HG03571 (cell line): ENCODE data around the gene LGMN.
"Not testable (repeated sequence)": the region's sequence is repeated elsewhere in the genome, so short reads cannot be mapped to it uniquely, and the experiment has no call there.

ENCODE experiments used
- ATAC-seq: cut with Tn5 transposase; IDR thresholded peaks from one replicate; pipeline ENCODE4 v1.9.1; 2021; ENCODE audit not compliant: unreplicated experiment

LGMN gene

DNA sequence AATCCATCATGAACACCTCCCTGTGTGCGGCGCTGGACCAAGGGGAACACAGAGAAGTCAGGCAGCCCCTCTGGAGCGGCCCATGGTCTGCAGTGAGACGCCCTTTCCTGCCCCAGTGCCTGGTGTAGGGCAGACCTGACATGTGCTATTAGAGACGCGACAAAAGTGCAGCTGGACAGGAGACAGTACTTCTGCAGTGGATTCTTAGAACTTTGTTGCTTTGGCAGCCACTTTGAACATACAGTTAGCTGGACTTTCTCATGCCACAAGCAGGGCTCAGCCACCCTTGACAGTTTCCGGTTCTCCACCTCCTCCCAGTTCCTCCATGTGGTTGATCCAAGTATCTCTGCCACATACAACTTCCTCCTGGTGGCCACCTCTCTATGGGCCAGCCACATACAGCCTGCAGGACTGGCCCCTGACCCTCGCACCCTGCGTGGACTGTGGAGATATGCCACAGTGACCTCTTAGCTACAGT lies 45.9 kb downstream of the LGMN start:
- ATAC-seq, result no peak

DNA sequence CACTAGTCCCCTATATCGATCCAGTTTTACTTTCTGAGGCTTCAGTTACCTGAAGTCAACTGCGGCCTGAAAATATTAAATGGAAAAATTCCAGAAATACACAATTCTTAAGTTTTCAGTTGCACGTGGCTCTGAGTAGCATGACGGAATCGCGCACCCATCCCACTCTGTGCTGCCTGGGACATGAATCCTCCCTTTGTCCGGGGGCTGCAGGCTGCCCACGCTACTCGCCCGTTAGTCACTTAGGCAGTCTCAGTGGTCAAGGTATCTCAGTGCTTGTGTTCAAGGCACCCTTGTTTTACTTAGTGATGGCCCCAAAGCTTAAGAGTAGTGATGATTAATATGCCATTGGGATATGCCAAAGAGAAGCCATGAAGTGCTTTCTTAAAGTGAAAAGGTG lies 46.6 kb downstream of the LGMN start:
- ATAC-seq, result no peak

DNA sequence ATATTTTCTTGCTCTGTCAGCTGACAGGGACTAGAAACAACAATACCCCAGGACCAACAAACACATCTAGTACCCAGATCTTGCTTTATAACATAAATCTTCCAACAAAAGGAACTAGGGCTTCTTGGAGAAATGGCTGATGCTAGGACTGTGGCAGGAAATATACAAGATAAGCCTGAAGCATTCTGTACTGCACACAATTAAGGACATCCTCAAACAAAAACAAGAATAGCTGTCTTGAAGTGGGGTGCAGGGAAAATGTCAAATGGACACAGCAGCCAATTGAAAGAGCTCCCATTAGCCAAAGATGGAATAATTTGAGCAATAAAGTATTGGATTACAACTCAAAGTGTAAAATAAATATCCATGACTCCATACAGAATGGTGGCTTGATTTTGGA lies 50.0 kb downstream of the LGMN start:
- ATAC-seq, result no peak

DNA sequence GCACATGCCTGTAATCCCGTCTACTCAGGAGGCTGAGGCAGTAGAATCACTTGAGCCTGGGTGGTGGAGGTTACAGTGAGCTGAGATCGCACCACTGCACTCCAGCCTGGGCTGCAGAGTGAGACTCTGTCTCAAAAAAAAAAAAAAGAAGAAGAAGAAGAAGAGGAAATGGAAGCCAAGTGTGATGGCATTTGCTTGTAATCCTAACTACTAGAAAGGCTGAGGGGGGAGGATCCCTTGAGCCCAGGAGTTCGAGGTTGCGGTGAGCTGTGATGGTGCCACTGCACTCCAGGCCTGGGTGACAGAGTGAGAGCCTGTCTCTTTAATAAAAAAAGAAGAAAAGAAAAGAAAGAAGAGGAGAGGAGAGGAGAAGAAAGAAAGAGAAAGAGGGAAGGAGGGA lies 52.1 kb downstream of the LGMN start:
- no peak for ATAC-seq

DNA sequence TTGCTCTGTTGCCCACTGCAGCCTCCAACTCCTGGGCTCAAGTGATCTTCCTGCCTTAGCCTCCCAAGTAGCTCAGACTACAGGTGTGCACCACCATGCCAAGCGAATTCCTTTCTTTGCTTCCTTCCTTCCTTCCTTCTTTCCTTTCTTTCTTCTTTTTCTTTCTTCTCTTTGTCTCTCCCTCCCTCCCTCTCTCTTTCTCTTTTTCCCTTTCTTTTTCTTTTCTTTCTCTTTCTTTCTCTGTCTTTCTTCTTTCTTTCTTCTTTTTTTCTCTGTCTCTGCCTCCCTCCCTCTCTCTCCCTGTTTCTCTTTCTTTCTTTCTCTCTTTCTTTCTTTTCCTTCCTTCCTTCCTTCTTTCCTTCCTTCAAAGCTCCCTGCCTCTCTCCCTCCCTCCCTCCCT lies 52.9 kb downstream of the LGMN start:
- no peak for ATAC-seq

DNA sequence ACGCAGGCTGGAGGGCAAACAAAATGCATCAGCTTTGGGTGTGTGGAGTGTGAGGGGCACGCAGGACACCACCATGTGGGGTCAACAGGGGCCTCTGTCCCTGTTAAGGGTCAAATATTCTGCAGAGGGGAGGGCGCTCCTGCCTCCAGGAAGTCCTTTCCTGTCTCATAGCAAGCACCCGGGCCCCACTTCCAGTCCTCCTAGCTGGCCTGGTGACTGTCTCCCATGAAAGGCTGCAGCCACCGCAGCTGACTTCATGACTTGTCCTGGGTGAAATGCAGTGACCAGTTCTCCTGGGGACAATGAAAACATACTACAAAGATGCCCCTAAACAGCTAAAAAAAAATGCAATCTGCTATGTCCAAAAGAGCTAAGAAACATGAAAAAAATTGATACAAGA lies 53.6 kb downstream of the LGMN start:
- no peak for ATAC-seq

DNA sequence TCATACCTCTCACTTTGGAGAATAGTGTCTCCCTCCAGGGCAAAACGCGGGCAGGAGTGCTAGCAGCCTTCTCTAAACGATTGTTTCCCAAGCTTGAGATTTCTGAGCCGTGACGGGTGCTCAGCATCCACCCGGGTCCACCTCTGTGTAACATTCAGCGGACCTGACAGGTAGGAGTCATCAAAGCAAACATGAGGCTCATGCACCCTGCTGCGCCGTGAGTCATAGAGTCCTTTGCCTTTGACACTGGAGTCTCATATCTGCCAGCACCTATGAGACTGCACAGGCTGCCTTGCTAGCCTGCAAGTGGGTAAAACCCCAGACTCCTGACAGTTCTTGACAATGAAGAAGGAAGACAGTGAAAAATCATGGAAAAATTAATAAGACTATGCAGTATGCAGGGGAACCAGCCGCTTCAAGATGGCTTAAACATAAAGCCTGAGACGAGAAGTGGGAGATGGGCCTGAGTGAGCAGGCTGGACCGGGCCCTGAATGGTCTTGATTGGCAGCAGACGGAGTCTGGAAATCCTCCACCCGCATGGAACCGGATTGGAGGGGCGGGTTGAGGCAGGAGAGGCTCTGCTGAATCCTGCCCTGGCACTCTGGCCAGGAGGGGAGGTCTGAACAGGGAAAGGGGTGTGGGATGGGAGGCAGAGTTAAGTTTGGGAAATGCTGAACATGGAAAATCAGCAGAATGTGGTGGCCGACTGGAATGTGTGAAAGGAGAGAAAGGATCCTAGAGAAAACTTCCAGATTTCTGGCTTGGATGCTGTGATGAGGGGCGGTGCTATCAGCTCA lies 54.2 kb downstream of the LGMN start:
- no peak for ATAC-seq

DNA sequence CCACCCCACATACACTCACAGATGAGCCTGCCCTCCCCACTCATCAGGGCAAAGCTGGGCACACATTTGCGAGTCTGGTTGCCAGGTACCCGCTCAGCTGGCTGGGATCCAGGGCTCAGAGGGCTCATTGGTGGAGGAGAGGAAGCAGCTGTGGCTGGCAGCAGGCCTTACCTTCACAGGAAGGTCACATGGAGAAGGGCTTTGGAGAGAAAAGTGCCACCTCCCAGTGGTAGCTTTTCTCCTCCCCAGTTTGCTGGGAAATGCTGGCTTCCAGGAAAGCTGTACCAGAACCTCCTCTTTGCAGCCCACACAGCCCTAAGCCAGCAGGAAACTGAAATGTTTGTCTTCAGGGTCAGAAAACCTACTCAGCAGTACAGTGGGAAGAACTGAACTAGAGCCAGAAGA lies 55.6 kb downstream of the LGMN start:
- no peak for ATAC-seq

DNA sequence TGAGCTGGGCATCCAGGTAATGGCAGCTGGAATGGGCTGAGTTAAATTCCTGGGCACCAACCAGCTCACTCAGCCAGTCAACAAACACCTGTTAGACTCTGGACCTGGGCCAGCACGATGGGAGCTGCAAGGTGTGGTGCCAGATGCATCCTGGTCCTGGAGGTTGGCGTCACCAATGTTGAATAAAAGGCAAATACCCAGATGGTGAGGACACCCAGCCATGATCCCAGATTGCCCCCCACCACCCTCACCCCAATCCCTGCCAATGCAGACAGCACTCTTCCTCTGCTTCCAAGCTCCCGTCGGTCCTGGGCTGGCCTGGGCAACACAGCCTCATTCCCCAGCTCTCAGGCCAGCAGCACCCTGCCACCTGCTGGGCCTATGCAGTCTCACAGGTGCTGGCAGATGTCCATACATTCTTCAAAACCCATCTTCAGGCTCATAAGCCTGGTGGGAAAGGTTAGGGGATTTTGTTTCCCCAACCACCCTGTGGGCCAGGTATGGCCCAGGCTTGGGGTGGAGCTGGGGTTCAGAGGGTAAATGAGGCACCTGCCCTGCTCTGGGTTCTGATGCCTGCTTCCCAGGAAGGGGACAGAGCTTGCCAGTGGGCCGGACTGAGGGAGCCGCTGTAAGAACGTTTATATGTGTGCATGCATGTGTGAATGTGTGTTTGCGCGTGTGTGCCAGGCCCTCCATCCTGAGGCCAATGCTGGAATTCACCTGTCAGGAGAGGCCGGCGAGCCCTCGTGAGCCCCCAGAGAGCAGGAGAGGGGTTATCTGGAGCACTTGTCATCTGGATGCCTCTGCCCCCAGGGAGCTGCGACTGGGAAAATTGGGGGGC lies 58.0 kb downstream of the LGMN start:
- no peak for ATAC-seq

DNA sequence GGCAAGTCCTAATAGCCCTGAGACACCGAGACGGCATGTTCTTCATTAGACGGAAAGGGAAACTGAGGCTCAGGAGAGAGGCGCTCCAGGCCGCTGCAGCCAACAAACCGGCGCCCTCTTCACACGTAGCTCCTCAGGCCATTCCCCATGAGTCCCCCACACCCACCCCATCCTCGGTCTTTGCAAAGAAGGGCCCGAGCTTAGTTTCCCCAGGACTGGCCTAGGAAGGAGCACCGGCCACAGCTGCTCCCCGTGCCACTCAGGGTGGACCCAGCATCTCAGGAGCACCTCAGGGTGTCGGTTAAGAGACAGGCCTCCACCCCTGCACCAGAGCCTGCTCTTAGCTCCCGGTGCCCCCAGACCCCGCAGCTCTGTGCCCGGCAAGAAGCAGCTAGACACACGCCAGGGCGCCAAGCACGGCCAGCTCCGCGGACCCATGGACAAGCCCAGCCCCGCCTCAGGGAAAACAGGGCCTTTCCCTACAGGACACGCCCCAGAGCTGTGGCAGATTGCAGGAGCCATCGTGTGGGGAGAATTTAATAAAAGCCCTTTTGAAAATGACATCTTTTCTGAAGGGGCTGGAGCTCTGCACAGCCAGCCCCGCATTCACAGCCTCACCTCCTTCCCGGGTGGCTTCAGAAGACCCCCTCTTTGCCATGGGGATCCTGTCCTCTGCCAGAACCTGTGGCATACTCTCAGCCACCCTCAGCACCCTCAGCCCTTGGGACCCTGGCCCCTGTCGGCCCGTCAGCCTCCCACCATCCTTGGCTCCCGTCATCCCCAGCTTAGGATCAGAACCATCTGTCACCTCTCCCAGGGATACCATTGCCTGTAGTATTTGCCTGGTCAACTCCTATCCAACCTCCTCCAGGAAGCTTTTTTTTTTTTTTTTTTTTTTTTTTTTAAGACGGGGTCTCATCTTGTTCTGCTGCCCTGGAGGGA lies 59.7 kb downstream of the LGMN start:
- ATAC-seq, result no peak

DNA sequence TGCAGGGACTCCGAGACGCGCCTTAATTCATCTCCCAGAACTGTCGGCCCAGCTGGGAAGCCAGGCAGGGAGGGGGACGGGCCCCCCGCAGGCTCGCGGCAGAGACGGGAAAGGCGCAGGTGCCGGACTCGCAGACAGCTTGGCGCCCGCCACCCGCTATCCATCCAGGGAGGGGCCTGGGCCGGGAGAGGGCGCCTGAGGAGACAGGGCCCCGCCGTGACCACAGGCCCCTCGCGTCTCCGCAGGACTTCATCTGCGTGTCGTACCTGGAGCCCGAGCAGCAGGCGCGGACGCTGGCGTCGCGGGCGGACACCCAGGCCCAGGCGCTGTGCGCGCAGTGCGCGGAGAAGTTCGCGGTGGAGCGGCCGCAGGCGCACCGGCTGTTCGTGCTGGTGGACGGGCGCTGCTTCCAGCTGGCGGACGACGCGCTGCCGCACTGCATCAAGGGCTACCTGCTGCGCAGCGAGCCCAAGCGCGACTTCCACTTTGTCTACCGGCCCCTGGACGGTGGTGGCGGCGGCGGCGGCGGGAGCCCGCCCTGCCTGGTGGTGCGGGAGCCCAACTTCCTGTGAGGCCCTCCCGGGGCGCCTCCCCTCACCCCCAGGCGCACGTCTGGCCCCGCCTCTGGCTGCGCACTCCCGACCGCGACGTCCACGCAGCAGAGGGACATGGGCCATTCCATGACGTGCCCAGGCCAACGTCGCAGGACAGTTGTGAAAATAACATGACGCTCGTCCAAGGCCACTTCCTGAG lies 60.6 kb downstream of the LGMN start:
- ATAC-seq, result no peak

DNA sequence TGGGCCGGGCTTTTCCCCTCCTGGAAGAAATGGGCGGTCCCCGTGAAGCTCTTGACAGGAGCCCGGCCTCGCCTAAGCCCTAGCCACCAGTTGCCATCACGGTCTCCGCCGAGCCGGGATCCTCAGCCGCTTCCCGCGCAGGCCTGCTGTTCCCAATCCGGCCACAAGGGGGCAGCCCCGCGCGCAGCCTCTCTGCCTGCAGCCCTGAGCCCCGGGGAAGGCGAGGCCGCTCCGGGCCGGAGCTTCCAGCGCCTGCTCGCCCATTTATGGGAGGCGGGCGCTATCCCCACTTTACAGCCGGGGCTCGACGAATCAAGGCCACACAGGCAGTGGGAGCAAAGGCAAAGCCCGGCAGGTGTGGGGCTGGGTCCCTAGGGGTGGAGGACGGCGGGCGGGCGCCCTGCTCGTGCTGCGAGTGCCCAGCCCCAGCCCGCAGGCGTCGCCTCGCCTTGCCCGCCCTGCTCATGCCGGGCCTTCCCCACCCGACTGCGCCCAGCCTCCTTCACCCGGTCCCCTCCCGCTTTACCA lies 61.5 kb downstream of the LGMN start:
- ATAC-seq, result no peak

DNA sequence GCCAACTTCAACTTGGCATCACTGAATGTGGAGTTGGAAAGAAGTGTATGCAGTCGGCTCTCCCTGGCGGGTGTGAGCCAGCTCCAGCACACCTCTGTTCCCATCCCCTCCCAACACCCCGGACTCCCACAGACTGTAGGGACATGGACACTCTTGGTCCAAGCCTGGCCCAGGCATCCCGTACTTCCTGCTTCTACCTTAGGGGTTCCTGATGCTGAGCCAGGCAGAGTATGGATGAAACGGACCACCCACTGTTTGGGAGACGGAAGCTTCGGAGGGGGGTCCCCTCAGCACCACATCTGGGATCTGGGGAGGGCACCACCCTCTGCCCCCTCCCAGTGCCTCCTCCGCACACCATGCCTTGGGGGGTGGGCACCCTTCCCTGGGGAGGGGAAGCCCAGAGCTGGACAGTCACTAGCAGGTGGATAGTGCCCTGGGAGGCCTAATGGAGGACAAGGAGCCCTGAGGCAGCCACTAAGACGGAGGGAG lies 62.0 kb downstream of the LGMN start:
- no peak for ATAC-seq

DNA sequence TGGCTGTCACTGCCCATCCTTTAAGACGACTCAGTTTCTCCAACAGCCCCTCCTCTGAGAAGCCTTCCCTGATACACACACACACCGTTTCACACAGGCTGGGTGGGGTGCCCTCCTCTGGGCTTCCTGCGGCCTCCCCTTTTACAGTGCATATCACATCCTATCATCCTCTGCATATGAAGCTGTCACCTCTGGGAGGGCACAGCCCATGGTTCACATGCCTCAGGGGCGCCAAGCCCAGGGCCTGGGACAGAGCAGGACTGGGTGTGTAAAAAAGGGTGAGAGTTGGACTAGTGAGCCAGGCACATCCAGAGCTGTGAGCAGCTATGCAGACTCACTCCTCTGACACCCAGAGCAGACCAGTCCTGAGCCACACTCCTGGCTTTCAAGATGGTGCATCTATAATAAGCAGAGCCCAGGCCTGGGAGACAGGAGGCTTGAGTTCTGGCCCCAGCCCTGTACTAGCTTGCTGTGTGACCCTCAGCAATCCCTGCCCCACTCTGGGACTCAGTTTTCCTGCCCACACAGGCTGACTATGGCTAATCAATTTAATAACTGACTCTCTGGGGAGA lies 62.6 kb downstream of the LGMN start:
- no peak for ATAC-seq

DNA sequence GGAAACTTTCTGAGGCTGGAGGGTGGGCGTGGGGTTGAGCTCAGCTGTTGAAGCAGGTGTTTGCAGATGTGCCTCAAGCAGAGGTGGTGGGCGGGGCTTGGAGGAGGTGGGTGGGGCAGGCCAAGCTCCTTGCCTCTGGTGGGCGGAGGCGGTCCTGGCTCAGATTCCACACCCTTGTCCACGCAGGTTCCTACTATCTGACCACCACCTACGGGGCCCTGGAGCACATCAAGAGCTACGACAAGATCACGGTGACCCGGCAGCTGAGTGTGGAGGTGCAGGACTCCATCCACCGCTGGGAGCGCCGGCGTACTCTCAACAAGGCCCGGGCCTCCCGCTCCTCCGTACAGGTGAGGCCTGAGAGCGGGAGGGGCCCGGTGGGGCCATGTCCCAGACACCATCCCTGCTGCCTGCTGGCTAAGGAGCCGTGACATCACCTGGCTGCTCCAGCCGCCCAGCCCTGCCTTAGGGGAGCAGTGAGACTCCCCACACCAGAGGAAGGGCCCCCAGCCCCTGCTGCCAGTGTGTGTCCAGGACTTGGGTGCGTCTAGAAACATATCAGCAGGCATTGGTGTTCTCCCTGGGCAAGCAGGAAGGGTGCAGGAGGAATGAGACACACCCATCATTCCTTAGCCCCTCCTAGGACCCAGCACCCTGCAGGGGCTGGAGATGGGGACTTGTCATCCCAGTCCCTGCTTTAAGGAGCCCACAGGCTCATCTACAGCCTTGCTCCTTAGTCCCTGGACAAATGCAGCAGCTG lies 63.4 kb downstream of the LGMN start:
- no peak for ATAC-seq

DNA sequence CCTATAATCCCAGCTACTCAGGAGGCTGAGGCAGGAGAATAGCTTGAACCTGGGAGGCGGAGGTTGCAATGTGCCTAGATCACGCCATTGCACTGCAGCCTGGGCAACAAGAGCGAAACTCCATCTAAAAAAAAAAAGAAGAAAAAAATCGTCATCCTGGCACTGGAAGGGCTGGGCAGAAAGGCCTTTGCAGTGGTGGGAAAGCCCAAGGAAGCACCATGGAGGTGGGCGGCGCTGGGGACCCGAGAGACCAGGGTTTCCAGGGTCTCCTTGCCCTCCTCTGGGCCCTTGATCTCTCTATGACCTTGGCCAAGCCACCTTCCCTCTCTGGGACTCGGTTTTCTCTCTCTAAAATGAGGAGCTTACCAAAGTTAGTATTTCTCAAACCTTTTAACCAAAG lies 65.4 kb downstream of the LGMN start:
- no peak for ATAC-seq

DNA sequence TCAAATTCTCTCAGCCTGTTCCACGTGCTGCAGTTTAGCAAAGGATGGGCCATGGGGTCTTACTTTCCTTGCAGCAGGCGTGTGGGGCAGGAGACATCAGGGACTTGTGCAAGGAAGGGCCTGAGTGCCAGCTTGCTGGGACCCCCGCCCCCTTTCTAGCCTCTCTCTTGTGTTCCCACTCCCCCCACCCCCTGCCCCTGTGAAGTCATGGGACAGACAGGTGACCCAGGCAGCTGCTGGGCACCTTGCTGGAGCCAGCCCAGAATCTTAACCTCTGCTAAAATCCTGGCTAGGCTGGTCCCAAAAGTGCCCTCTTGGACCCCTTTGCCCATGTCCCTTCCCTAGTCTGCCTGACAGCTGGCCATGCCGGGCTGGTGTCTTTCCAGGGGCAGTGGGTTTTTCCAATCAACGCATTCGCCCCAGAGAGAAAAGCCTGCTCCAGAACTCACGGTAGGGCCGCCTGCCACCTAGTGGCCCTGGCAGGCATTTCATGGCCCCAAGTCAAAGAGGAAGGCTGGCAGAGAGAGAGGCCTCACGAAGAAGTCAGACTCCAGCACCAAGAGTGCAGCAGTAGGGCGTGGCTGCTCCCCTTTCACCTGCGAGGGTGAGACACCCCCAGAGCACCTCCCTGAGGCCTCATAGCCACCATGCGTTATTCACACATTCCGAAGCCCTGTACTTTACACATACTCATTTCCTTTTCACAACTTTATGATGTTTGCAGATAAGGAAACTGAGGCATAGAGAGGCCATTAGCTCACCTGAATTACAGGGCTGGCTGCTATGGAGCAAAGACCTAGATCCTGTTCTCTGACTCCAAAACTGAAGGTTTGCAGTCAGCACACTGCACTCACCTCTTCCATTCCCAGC lies 67.4 kb downstream of the LGMN start:
- no peak for ATAC-seq

DNA sequence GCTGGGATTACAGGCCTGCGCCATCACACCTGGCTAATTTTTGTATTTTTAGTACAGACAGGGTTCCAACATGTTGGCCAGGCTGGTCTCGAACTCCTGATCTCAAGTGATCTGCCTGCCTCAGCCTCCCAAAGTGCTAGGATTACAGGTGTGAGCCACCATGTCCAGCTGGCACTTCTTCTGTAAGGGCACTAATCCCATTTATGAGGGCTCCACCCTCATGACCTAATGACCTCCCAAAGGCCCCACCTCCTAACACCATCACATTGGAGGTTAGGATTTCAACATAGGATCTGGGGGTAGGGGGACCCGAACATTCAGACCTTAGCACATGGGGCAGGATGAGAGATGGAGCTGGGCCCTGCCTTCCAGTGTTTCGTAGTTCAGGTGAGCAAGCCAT lies 68.1 kb downstream of the LGMN start:
- ATAC-seq, result not testable (repeated sequence)
